ENCODE measurements around the gene HOXD11.

The HOXD11 gene

GRCh38 chr2:176093145-176093897 lies 13.8 kb upstream of the HOXD11 start:
- peak overlapping the region; percentile 22 to 44 for H3K4me3 ChIP-seq

GRCh38 chr2:176093898-176094249 lies 13.2 kb upstream of the HOXD11 start:
- no peaks in the 10 kb centered on the region for H3K36me3 ChIP-seq
- no peak overlapping the region for H3K27ac ChIP-seq
- no peak overlapping the region for H3K4me3 ChIP-seq
- intact Hi-C loops (cut with DNase I; ENCODE audit: low total_unique reads), result loop anchor here (5.0 kb wide), 1 partner anchor 92 kb away; the partner anchor contains the start of gene LNPK
- DNase-seq, result no peak
- no peak for TF ChIP-seq CTCF (IDR thresholded peaks at IDR 0.05)
- H3K9me3 ChIP-seq, result no peaks in the 10 kb centered on the region
- peaks cover 7 to 100% of the 10 kb centered on the region in 2 donors for H3K27me3 ChIP-seq
- H3K4me1 ChIP-seq, result peaks cover 0 to 47% (median 39%) of the 10 kb centered on the region in 4 donors

More at GRCh38 chr2:176093145-176093897, 13.8 kb upstream of the HOXD11 start:
- Histone ChIP-seq H3K27me3 (peaks cover 7 to 100% of the 10 kb centered on the region in 2 donors), H3K4me1 (peaks cover 0 to 45% (median 36%) of the 10 kb centered on the region in 4 donors), H3K36me3 (no peaks in the 10 kb centered on the region), H3K27ac (no peak overlapping the region), H3K9me3 (no peaks in the 10 kb centered on the region)
- intact Hi-C loops (cut with DNase I; ENCODE audit: low total_unique reads), result loop anchor here (5.0 kb wide), 1 partner anchor 91 kb away; the partner anchor contains the start of gene LNPK
- no peak for TF ChIP-seq CTCF (IDR thresholded peaks at IDR 0.05)
- peak in 1 of 2 donors; percentile 64 for DNase-seq

GRCh38 chr2:176094349-176094748 lies 12.7 kb upstream of the HOXD11 start:
- intact Hi-C loops (cut with DNase I; ENCODE audit: low total_unique reads), result loop anchor here (5.0 kb wide), 1 partner anchor 92 kb away; the partner anchor contains the start of gene LNPK
- Histone ChIP-seq H3K4me1 (peaks cover 0 to 51% (median 42%) of the 10 kb centered on the region in 4 donors), H3K27ac (no peak overlapping the region), H3K9me3 (no peaks in the 10 kb centered on the region), H3K27me3 (peaks cover 6 to 100% of the 10 kb centered on the region in 2 donors), H3K36me3 (no peaks in the 10 kb centered on the region), H3K4me3 (no peak overlapping the region)
- TF ChIP-seq CTCF (IDR thresholded peaks at IDR 0.05), result no peak
- DNase-seq, result no peak

GRCh38 chr2:176095421-176095820 lies 11.7 kb upstream of the HOXD11 start:
- TF ChIP-seq CTCF (IDR thresholded peaks at IDR 0.05), result no peak
- DNase-seq, result no peak
- Histone ChIP-seq H3K27ac (no peak overlapping the region), H3K9me3 (no peaks in the 10 kb centered on the region), H3K36me3 (no peaks in the 10 kb centered on the region), H3K27me3 (peaks cover 10 to 100% of the 10 kb centered on the region in 2 donors), H3K4me1 (peaks cover 0 to 62% (median 50%) of the 10 kb centered on the region in 4 donors), H3K4me3 (no peak overlapping the region)
- intact Hi-C loops (cut with DNase I; ENCODE audit: low total_unique reads), result loop anchor here (5.0 kb wide), 1 partner anchor 728 kb away; no protein-coding TSS in a partner anchor

- no peak for TF ChIP-seq CTCF (IDR thresholded peaks at IDR 0.05)
- H3K4me3 ChIP-seq, result peak overlapping the region; percentile 13 to 49
- peaks cover 0 to 65% (median 51%) of the 10 kb centered on the region in 4 donors for H3K4me1 ChIP-seq
- peaks cover 14 to 100% of the 10 kb centered on the region in 2 donors for H3K27me3 ChIP-seq
- no peaks in the 10 kb centered on the region for H3K9me3 ChIP-seq
- DNase-seq, result no peak
- intact Hi-C loops (cut with DNase I; ENCODE audit: low total_unique reads), result loop anchor here (5.0 kb wide), 1 partner anchor 729 kb away; no protein-coding TSS in a partner anchor
- H3K36me3 ChIP-seq, result no peaks in the 10 kb centered on the region
- H3K27ac ChIP-seq, result no peak overlapping the region
These were observed 10.7 kb upstream of the HOXD11 start for GRCh38 chr2:176096243-176096985.
